ENCODE results near the gene VPS9D1.
A peak's percentile ranks its signal among the peaks of the same experiment; 100 is the strongest.
"Not testable (repeated sequence)": the region's sequence is repeated elsewhere in the genome, so short reads cannot be mapped to it uniquely, and the experiment has no call there.

Gene VPS9D1

GRCh38 chr16:89706518-89707260 is 14.0 kb downstream of the VPS9D1 start:
- Histone ChIP-seq H3K27ac (ENCODE audit: low read length) (no peak overlapping the region), H3K4me3 (ENCODE audit: low read depth in 1 of 2, low read length in 2 of 2) (no peak overlapping the region), H3K9me3 (ENCODE audit: control insufficient read depth in 1 of 2, low read length in 2 of 2) (no peaks in the 10 kb centered on the region), H3K36me3 (ENCODE audit: control insufficient read depth in 1 of 2, insufficient read depth in 2 of 2, low read length in 2 of 2) (peaks cover 0 to 7% of the 10 kb centered on the region in 2 donors), H3K27me3 (ENCODE audit: low read depth, low read length) (no peaks in the 10 kb centered on the region), H3K4me1 (ENCODE audit: control insufficient read depth in 1 of 2, insufficient read depth in 2 of 2, low read length in 2 of 2) (peaks cover 0 to 5% of the 10 kb centered on the region in 2 donors)

DNA sequence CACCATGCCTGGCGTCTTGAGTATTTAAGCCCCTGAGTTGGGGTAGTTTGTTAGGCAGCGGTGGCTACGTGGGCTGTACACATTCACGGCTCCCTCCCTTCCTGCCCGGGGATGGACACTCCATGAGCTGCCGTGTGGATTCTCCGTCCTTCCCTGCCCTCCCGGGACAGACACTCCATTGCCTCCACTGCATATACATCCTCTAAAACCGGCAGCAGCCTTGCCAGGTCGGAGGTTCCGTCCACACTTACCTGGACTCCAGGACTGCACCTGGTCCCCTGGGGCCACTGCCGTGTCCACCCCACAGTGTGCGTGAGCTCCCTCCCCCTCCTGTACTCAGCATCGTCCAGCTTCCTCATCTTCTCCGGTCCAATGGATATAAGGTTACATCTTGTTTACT is 15.7 kb downstream of the VPS9D1 start:
- Histone ChIP-seq H3K4me3 (ENCODE audit: low read depth in 1 of 2, low read length in 2 of 2) (no peak overlapping the region), H3K27ac (ENCODE audit: low read length) (no peak overlapping the region), H3K9me3 (ENCODE audit: control insufficient read depth in 1 of 2, low read length in 2 of 2) (no peaks in the 10 kb centered on the region), H3K4me1 (ENCODE audit: control insufficient read depth in 1 of 2, insufficient read depth in 2 of 2, low read length in 2 of 2) (peaks cover 0 to 11% of the 10 kb centered on the region in 2 donors), H3K27me3 (ENCODE audit: low read depth, low read length) (no peaks in the 10 kb centered on the region), H3K36me3 (ENCODE audit: control insufficient read depth in 1 of 2, insufficient read depth in 2 of 2, low read length in 2 of 2) (peaks cover 0 to 7% of the 10 kb centered on the region in 2 donors)

DNA sequence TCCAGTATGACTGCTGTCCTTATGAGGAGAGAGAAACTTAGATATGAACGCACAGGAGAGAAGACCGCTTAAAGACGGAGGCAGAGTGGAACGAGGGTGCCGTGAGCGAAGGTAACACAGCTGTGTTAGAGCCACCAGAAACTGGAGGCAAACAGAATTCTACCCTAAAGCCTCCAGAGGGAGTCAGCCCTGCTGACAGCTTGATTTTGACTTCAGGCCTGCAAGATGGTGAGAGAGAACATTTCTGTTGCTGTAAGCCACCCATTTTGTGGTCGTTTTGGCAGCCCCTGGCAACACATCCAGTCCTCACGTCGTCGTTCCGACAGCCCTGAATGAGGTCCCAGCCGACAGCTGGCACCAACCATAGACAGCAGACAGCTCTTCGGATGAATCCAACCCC is 16.4 kb downstream of the VPS9D1 start:
- Histone ChIP-seq H3K4me1 (ENCODE audit: control insufficient read depth in 1 of 2, insufficient read depth in 2 of 2, low read length in 2 of 2) (peaks cover 0 to 15% of the 10 kb centered on the region in 2 donors), H3K27ac (ENCODE audit: low read length) (no peak overlapping the region), H3K9me3 (ENCODE audit: control insufficient read depth in 1 of 2, low read length in 2 of 2) (no peaks in the 10 kb centered on the region)

DNA sequence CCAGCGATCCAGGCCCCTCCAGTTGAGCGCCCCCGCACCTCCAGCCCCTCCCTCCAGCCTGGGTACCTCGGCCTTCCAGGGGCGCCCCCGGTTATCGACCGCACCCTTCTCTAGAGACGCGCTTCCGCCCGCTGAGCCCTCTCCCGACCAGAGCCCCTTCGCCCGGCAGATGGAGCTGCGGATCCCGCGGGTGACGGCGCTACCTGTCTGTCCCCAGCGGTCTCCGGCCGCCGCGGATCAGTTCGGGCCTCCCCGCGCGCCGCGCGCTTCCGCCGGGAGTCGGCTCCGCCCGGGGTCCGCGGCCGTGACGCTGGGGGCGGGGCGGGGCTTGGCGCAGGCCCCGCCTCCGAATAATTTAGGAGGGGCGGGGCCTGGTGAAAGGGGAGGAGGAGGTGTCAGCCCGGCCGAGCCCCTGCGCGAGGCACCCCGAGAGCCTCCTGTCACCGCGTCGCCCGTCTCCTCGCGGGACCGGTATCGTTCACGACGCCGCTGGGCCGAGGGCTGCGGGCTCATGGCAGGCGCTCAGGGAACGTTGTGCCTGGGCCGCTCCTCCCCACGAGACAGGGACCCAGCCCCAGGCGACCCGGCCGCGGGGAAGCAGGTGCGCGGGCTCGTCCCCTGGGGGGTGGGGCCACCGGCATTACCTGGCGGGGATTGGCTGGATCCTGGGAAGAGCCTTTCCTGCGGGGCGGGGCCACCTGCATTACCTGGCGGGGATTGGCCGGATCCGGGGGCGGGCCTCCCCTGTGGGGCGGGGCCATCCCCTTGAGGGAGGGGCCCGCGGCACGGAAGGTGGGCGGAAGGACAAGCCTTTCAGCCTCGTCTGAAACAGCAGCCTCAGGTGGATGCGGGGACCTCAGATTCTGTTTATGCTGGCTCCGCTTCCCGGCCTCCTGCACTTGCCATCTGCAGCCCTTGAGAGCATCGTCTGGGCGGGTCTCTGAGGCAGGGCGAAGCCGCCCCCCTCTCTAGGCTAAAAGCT is 19.0 kb downstream of the VPS9D1 start, which contains the start of gene SPATA2L:
SPATA2L (minus strand) TSS at position 281 of the 982 bp plus-strand sequence. CDS start 473 bp downstream, outside the sequence.
- no peaks in the 10 kb centered on the region for H3K9me3 ChIP-seq (ENCODE audit: control insufficient read depth in 1 of 2, low read length in 2 of 2)
- H3K27ac ChIP-seq (ENCODE audit: low read length), result peak within 1 kb of the TSS; percentile 77
- peak within 1 kb of the TSS; percentile 60 to 65 for H3K4me3 ChIP-seq (ENCODE audit: low read depth in 1 of 2, low read length in 2 of 2)
- no peaks in the 10 kb centered on the region for H3K27me3 ChIP-seq (ENCODE audit: low read depth, low read length)
- peaks cover 0 to 15% of the 10 kb centered on the region in 2 donors for H3K4me1 ChIP-seq (ENCODE audit: control insufficient read depth in 1 of 2, insufficient read depth in 2 of 2, low read length in 2 of 2)
- H3K36me3 ChIP-seq (ENCODE audit: control insufficient read depth in 1 of 2, insufficient read depth in 2 of 2, low read length in 2 of 2), result peaks cover 0 to 10% of the 10 kb centered on the region in 2 donors

More for the DNA sequence above, 16.4 kb downstream of the VPS9D1 start:
- Histone ChIP-seq H3K4me3 (ENCODE audit: low read depth in 1 of 2, low read length in 2 of 2) (no peak overlapping the region), H3K36me3 (ENCODE audit: control insufficient read depth in 1 of 2, insufficient read depth in 2 of 2, low read length in 2 of 2) (peaks cover 0 to 3% of the 10 kb centered on the region in 2 donors), H3K27me3 (ENCODE audit: low read depth, low read length) (no peaks in the 10 kb centered on the region)

DNA sequence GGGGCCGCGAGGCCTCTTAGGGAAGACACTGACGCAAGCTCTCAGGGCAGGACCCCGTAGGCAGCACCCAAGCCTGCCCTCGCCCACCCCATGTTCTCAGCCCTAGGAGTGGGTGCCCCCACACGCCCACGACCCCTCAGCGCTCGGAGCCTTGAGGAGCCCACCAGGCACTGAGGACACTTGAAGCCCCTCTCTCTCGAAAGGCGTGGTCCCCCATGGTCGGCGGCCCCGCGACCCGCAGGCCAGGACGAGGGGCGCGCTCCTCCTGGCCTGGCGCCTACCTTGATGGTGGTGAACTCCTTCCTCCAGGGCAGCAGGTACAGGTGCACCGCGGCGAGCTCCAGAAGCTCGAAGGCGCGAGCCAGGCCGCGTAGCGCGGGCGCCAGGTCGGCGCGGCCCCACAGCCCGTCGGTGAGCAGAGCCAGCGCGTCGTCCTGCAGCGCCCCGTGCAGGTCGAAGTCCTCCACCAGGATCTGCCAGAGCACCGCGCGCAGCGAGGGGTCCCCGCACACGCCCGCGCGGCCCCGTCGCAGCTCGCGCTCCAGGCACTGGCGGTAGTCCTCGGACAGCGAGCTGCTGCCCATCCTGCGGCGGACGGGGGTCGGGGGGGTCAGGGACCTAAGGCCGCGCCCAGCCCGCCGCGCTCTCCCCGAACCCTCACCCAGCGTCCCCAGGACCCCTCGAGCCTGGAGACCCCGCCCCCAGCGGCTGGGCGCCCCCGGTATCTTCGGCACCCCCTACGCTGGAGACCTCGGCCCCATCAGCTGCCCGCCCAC is 19.9 kb downstream of the VPS9D1 start:
- Histone ChIP-seq H3K4me1 (ENCODE audit: control insufficient read depth in 1 of 2, insufficient read depth in 2 of 2, low read length in 2 of 2) (peaks cover 0 to 15% of the 10 kb centered on the region in 2 donors), H3K9me3 (ENCODE audit: control insufficient read depth in 1 of 2, low read length in 2 of 2) (no peaks in the 10 kb centered on the region), H3K4me3 (ENCODE audit: low read depth in 1 of 2, low read length in 2 of 2) (peak overlapping the region; percentile 60 to 65), H3K36me3 (ENCODE audit: control insufficient read depth in 1 of 2, insufficient read depth in 2 of 2, low read length in 2 of 2) (peaks cover 0 to 10% of the 10 kb centered on the region in 2 donors), H3K27me3 (ENCODE audit: low read depth, low read length) (no peaks in the 10 kb centered on the region), H3K27ac (ENCODE audit: low read length) (peak overlapping the region; percentile 77)

GRCh38 chr16:89700100-89700648 is 20.5 kb downstream of the VPS9D1 start:
- H3K36me3 ChIP-seq (ENCODE audit: control insufficient read depth in 1 of 2, insufficient read depth in 2 of 2, low read length in 2 of 2), result peaks cover 0 to 13% of the 10 kb centered on the region in 2 donors
- peaks cover 0 to 15% of the 10 kb centered on the region in 2 donors for H3K4me1 ChIP-seq (ENCODE audit: control insufficient read depth in 1 of 2, insufficient read depth in 2 of 2, low read length in 2 of 2)

DNA sequence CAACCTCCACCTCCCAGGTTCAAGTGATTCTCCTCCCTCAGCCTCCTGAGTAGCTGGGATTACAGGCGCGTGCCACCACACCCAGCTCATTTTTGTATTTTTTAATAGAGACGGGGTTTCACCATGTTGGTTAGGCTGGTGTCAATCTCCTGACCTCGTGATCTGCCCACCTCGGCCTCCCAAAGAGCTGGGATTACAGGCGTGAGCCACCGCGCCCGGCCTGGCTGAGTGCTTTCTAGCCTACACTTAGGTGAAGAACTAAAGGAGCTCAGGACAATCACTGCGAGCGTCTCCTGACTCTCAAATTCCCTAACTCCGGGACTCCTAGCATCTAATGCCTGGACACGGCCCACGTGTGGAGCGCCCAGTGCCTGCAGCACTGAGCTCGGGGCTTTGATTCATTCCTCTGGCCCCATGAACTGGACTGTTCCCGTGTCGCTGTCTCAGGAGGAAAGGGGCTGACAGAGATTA is 21.0 kb downstream of the VPS9D1 start:
- H3K27me3 ChIP-seq (ENCODE audit: low read depth, low read length); H3K9me3 ChIP-seq (ENCODE audit: control insufficient read depth in 1 of 2, low read length in 2 of 2); H3K27ac ChIP-seq (ENCODE audit: low read length): not testable (repeated sequence)
- Histone ChIP-seq H3K36me3 (ENCODE audit: control insufficient read depth in 1 of 2, insufficient read depth in 2 of 2, low read length in 2 of 2) (peaks cover 0 to 17% of the 10 kb centered on the region in 2 donors), H3K4me3 (ENCODE audit: low read depth in 1 of 2, low read length in 2 of 2) (peak overlapping the region; percentile 33 to 60), H3K4me1 (ENCODE audit: control insufficient read depth in 1 of 2, insufficient read depth in 2 of 2, low read length in 2 of 2) (peaks cover 0 to 15% of the 10 kb centered on the region in 2 donors)

More at GRCh38 chr16:89700100-89700648, 20.5 kb downstream of the VPS9D1 start:
- Histone ChIP-seq H3K27me3 (ENCODE audit: low read depth, low read length) (no peaks in the 10 kb centered on the region), H3K27ac (ENCODE audit: low read length) (peak overlapping the region; percentile 77), H3K9me3 (ENCODE audit: control insufficient read depth in 1 of 2, low read length in 2 of 2) (no peaks in the 10 kb centered on the region), H3K4me3 (ENCODE audit: low read depth in 1 of 2, low read length in 2 of 2) (peak overlapping the region; percentile 60 to 65)

GRCh38 chr16:89698717-89699116 is 22.0 kb downstream of the VPS9D1 start:
- H3K4me3 ChIP-seq (ENCODE audit: low read depth in 1 of 2, low read length in 2 of 2); H3K27me3 ChIP-seq (ENCODE audit: low read depth, low read length); H3K9me3 ChIP-seq (ENCODE audit: control insufficient read depth in 1 of 2, low read length in 2 of 2); H3K27ac ChIP-seq (ENCODE audit: low read length): not testable (repeated sequence)
- H3K36me3 ChIP-seq (ENCODE audit: control insufficient read depth in 1 of 2, insufficient read depth in 2 of 2, low read length in 2 of 2), result peaks cover 0 to 26% of the 10 kb centered on the region in 2 donors
- peaks cover 0 to 15% of the 10 kb centered on the region in 2 donors for H3K4me1 ChIP-seq (ENCODE audit: control insufficient read depth in 1 of 2, insufficient read depth in 2 of 2, low read length in 2 of 2)

DNA sequence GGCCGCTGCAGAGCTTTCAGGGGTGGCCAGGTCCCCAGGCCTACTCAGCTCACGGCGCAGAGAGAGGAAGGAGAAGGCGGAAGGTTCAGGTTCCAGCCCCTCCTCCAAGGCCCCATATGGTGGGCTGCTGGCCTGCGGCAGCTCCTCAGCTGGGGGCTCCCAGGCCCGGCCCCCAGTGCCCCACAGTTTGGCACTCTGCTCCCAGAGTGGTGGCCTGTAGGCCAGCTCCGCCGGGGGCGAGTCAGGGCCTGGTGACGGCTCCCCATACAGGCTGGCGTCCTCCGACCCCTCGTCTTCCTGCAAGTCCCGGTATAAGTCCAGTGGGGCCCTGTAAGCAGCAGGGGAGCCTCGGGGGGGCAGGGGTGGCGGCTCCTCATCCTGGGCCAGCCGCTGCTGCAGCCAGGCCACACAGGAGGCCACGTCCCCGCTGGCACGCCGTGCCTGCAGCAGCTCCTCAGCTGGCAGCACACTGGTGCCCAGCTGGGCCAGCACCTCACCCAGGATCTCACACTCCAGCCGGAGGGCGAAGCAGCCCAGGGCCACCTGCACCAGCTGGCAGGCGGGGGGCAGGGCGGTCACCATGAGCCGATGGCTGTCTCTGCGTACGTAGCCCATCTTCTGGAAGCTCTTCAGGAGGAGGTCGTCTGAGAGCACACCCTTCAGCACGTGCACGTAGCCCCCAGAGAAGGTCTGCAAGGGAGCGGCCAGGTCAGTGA is 22.9 kb downstream of the VPS9D1 start:
- H3K36me3 ChIP-seq (ENCODE audit: control insufficient read depth in 1 of 2, insufficient read depth in 2 of 2, low read length in 2 of 2), result peaks cover 7 to 35% of the 10 kb centered on the region in 2 donors
- H3K4me1 ChIP-seq (ENCODE audit: control insufficient read depth in 1 of 2, insufficient read depth in 2 of 2, low read length in 2 of 2), result peaks cover 0 to 15% of the 10 kb centered on the region in 2 donors
- H3K4me3 ChIP-seq (ENCODE audit: low read depth in 1 of 2, low read length in 2 of 2), result no peak overlapping the region
- no peak overlapping the region for H3K27ac ChIP-seq (ENCODE audit: low read length)
- H3K27me3 ChIP-seq (ENCODE audit: low read depth, low read length), result no peaks in the 10 kb centered on the region
- no peaks in the 10 kb centered on the region for H3K9me3 ChIP-seq (ENCODE audit: control insufficient read depth in 1 of 2, low read length in 2 of 2)

GRCh38 chr16:89697161-89697615 is 23.5 kb downstream of the VPS9D1 start:
- no peaks in the 10 kb centered on the region for H3K27me3 ChIP-seq (ENCODE audit: low read depth, low read length)
- H3K36me3 ChIP-seq (ENCODE audit: control insufficient read depth in 1 of 2, insufficient read depth in 2 of 2, low read length in 2 of 2), result peaks cover 7 to 39% of the 10 kb centered on the region in 2 donors
- peaks cover 0 to 15% of the 10 kb centered on the region in 2 donors for H3K4me1 ChIP-seq (ENCODE audit: control insufficient read depth in 1 of 2, insufficient read depth in 2 of 2, low read length in 2 of 2)
- no peak overlapping the region for H3K4me3 ChIP-seq (ENCODE audit: low read depth in 1 of 2, low read length in 2 of 2)
- H3K9me3 ChIP-seq (ENCODE audit: control insufficient read depth in 1 of 2, low read length in 2 of 2), result no peaks in the 10 kb centered on the region
- no peak overlapping the region for H3K27ac ChIP-seq (ENCODE audit: low read length)

All from muscle layer of duodenum (tissue), 2 donors.